Measurements from ENCODE around the gene EBNA1BP2. TPM values are rescaled to one million over a fixed set of nuclear protein-coding genes. Genes with fewer than 3 reads are reported as not detected.
A peak's percentile ranks its signal among the peaks of the same experiment; 100 is the strongest.
"Not testable (repeated sequence)": the region's sequence is repeated elsewhere in the genome, so short reads cannot be mapped to it uniquely, and the experiment has no call there.

The EBNA1BP2 gene
- total and polyA plus RNA-seq, 2 of the 13 experiments (the other 11 are each of a cell fraction or from before 2014, with no cell fraction given), result 27.1 to 102 TPM

GRCh38 chr1:43214501-43215444 lies 42.7 kb upstream of the EBNA1BP2 start (continued):
- TF ChIP-seq, protein P1, sequence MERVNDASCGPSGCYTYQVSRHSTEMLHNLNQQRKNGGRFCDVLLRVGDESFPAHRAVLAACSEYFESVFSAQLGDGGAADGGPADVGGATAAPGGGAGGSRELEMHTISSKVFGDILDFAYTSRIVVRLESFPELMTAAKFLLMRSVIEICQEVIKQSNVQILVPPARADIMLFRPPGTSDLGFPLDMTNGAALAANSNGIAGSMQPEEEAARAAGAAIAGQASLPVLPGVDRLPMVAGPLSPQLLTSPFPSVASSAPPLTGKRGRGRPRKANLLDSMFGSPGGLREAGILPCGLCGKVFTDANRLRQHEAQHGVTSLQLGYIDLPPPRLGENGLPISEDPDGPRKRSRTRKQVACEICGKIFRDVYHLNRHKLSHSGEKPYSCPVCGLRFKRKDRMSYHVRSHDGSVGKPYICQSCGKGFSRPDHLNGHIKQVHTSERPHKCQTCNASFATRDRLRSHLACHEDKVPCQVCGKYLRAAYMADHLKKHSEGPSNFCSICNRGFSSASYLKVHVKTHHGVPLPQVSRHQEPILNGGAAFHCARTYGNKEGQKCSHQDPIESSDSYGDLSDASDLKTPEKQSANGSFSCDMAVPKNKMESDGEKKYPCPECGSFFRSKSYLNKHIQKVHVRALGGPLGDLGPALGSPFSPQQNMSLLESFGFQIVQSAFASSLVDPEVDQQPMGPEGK (CRISPR knock-in tag; IDR thresholded peaks at IDR 0.05), result 0 out of 2 replicates have a peak, but pooled peaks have one; percentile 29
- TF ChIP-seq FOSL2 (CRISPR knock-in tag; IDR thresholded peaks at IDR 0.05) (peak; percentile 74), KDM1A (CRISPR knock-in tag; IDR thresholded peaks at IDR 0.05) (peak; percentile 15; the same call in 1 of the 2 replicates), TEAD3 (CRISPR knock-in tag; optimal IDR thresholded peaks at IDR 0.05; ENCODE audit: borderline replicate concordance) (peak; percentile 23), ZNF446 (CRISPR knock-in tag; IDR thresholded peaks at IDR 0.05) (no peak), CBX5 (CRISPR knock-in tag; IDR thresholded peaks at IDR 0.05; ENCODE audit: borderline replicate concordance) (peak; percentile 52; the same call in 1 of the 2 replicates), MED1 (CRISPR knock-in tag; IDR thresholded peaks at IDR 0.05) (peak; percentile 70), ZNF772 (CRISPR knock-in tag; IDR thresholded peaks at IDR 0.05) (no peak), NR3C1 (CRISPR knock-in tag; IDR thresholded peaks at IDR 0.05) (no peak), MAFK (conservative IDR thresholded peaks at IDR 0.05 in 1 of 2, IDR thresholded peaks at IDR 0.05 in 1 of 2; ENCODE audit: low read length in 2 of 2) (peak; percentile 62 to 72), NR2C2 (CRISPR knock-in tag; IDR thresholded peaks at IDR 0.05; ENCODE audit: borderline replicate concordance) (peak; percentile 56), HNF4A (CRISPR knock-in tag; IDR thresholded peaks at IDR 0.05) (peak; percentile 27; the same call in 1 of the 2 replicates), GATAD2A (CRISPR knock-in tag; IDR thresholded peaks at IDR 0.05) (peak; percentile 79)

- H3K9ac ChIP-seq (ENCODE audit: insufficient read depth, low read depth, low read length); H3K4me3 ChIP-seq (replicated peaks in 1 of 3; ENCODE audit: insufficient read depth in 1 of 3, low read depth in 2 of 3, low read length in 3 of 3); FAIRE-seq; CTCF ChIA-PET (ENCODE audit: low intra/inter-chr PET ratio, low total read pairs); H4K20me1 ChIP-seq (ENCODE audit: insufficient read depth, low read length); H3K79me2 ChIP-seq (ENCODE audit: insufficient read depth, low read length); POLR2A ChIA-PET; H3K27ac ChIP-seq (ENCODE audit: extremely low read length, insufficient read depth, low read length); ATAC-seq; in situ Hi-C loops (cut with HindIII; ENCODE audit: extremely low pct_ligation_motif_present, low pct_unique_long_range_greater_than_20kb); intact Hi-C loops (cut with micrococcal nuclease; ENCODE audit: unreplicated experiment); H3K36me3 ChIP-seq (replicated peaks in 1 of 2; ENCODE audit: control insufficient read depth in 1 of 2, insufficient read depth in 2 of 2, low read length in 2 of 2); H3K9me3 ChIP-seq (ENCODE audit: low read length); H2AFZ ChIP-seq (ENCODE audit: low read length); BruUV-seq (replicated peaks); DNase-seq (ENCODE audit: low spot score); H3K4me2 ChIP-seq (ENCODE audit: low read depth, low read length): not testable (repeated sequence)
- peaks cover 28% of the 10 kb centered on the region for H3K4me1 ChIP-seq (ENCODE audit: insufficient read depth, low read length)
- H3K27me3 ChIP-seq (ENCODE audit: control insufficient read depth in 1 of 2, insufficient read depth in 2 of 2, low read length in 2 of 2), result peaks cover 0 to 16% of the 10 kb centered on the region in 2 experiments; a peak in 2 of 5 replicates
- 92% methylated on average over 8 of the region's 8 CpGs for WGBS (ENCODE audit: low lambda C conversion rate)
Observed at GRCh38 chr1:43208277-43208676, 36.2 kb upstream of the EBNA1BP2 start.
